ENCODE results near the gene TBX18.
A peak's percentile ranks its signal among the peaks of the same experiment; 100 is the strongest.

The TBX18 gene

DNA sequence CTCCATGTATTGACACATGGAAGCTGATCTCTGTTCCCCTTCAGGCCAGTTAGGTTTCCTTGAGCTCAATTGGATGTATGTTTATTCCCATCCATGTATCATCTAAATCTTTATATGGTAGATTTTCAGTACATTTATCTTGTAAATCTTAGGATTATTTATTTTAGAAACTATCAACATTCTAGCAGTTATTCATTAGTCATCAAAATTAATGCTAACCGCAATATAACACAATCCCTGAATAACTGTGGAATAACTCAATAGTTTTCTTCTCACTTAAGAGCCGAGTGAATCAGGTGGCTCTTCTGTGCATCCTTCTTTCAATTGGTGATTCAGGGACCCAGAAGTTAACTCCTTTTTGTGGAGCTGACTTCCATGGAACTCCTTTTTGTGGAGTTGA lies 15.5 kb upstream of the TBX18 start:
- H3K27ac ChIP-seq: no peak overlapping the region
- TF ChIP-seq, protein P1, sequence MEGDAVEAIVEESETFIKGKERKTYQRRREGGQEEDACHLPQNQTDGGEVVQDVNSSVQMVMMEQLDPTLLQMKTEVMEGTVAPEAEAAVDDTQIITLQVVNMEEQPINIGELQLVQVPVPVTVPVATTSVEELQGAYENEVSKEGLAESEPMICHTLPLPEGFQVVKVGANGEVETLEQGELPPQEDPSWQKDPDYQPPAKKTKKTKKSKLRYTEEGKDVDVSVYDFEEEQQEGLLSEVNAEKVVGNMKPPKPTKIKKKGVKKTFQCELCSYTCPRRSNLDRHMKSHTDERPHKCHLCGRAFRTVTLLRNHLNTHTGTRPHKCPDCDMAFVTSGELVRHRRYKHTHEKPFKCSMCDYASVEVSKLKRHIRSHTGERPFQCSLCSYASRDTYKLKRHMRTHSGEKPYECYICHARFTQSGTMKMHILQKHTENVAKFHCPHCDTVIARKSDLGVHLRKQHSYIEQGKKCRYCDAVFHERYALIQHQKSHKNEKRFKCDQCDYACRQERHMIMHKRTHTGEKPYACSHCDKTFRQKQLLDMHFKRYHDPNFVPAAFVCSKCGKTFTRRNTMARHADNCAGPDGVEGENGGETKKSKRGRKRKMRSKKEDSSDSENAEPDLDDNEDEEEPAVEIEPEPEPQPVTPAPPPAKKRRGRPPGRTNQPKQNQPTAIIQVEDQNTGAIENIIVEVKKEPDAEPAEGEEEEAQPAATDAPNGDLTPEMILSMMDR (conservative IDR thresholded peaks at IDR 0.05): no peak
- TF ChIP-seq ZFX (IDR thresholded peaks at IDR 0.05): no peak

DNA sequence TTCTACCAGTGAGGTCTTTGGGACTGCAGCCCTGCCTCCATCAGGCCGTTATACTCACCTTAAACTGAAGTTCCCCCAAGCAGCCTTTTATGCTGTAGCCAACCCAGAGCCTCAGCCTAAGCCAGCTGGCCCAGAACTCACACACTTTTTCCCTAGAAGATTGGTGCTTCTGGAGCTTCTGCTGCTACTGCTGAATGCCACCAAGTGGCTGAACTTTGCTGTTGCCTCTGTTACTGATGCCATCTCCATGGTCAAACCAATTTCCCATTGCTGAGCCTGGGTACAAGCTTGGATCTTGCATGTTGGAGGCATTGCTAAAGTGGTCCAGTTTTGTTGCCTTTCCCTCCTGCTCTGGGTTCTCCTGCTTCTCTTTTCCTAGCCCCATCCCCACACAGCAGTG lies 15.0 kb upstream of the TBX18 start:
- no peak overlapping the region for H3K27ac ChIP-seq
- TF ChIP-seq, protein P1 (conservative IDR thresholded peaks at IDR 0.05): no peak
- no peak for TF ChIP-seq ZFX (IDR thresholded peaks at IDR 0.05)

DNA sequence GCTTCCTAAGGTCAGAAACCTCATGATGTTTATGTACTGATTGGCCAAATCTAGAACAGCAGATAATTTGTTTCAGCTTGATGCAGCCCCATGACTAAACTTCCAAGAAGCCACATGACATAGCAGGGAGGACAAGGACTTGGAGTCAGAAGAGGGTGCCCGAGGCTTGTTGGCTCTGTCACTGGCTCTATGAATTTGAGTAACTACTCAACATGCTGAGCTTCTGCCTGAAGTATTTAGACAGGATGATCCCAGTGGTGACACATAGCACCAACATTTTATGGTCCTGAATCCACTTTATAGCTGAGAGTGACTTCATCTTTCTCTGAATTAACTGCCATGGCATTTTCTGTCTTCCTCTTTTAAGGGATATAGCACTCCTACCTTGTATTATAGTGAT lies 13.5 kb upstream of the TBX18 start:
- TF ChIP-seq ZFX (IDR thresholded peaks at IDR 0.05): no peak
- TF ChIP-seq, protein P1 (conservative IDR thresholded peaks at IDR 0.05): no peak

DNA sequence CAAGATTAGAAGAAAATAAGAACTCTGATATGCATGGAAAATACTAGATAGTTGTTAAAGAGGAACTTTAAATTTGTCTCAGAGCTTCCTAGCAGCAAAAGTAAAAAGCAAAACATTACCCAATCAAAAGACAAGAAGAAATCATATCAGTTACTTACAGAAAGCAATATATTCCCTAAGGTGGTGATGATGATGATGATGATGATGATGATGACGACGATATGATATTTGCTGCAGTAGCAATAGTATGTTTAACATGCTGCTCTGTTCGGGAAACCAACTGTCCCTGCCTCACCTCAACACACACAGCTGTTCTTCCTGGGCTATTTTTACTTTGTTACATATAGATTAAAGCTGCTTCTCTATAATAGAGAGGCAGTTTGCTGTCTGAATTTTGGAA lies 12.0 kb upstream of the TBX18 start:
- TF ChIP-seq, protein P1 (conservative IDR thresholded peaks at IDR 0.05): no peak
- no peak for TF ChIP-seq ZFX (IDR thresholded peaks at IDR 0.05)
- H3K27ac ChIP-seq: no peak overlapping the region

More for the DNA sequence above, 13.5 kb upstream of the TBX18 start:
- H3K27ac ChIP-seq: no peak overlapping the region

DNA sequence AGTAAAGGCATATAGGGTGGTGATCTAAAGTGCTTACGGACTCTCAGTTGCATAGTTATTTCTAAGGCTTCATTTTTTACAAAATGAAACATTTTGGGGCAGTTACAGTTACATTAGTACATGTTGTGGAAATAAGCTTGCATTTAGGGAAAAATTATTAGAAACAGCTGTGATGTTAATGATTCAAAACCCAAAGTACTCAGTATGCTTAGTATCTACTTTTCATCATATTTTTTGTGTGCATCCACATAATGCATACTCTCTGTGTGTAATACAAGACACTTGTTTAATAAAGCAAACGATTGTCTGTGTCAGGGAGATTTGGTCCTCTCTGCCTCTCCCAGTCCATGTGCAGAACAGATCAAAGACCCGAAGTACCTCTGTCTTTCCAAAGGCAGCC lies 11.4 kb upstream of the TBX18 start:
- H3K27ac ChIP-seq: no peak overlapping the region
- TF ChIP-seq, protein P1 (conservative IDR thresholded peaks at IDR 0.05): no peak
- no peak for TF ChIP-seq ZFX (IDR thresholded peaks at IDR 0.05)

DNA sequence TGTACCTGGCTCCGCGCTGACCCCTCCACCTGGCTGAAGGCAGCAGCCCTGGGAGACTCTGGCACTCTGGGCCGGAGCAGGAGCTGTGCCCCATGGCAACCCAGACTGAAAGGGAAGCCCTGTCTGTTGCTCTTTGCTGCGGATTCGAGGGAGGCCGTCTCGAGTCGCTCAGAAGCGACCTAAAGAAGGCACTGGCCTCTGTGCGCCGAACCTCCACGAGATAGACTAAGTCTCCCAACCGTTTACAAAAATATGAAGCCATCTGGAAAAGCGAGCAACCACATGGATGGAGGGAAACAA lies 10.5 kb upstream of the TBX18 start:
- TF ChIP-seq, protein P1 (conservative IDR thresholded peaks at IDR 0.05): peak; percentile 57
- no peak for TF ChIP-seq ZFX (IDR thresholded peaks at IDR 0.05)
- H3K27ac ChIP-seq: no peak overlapping the region

DNA sequence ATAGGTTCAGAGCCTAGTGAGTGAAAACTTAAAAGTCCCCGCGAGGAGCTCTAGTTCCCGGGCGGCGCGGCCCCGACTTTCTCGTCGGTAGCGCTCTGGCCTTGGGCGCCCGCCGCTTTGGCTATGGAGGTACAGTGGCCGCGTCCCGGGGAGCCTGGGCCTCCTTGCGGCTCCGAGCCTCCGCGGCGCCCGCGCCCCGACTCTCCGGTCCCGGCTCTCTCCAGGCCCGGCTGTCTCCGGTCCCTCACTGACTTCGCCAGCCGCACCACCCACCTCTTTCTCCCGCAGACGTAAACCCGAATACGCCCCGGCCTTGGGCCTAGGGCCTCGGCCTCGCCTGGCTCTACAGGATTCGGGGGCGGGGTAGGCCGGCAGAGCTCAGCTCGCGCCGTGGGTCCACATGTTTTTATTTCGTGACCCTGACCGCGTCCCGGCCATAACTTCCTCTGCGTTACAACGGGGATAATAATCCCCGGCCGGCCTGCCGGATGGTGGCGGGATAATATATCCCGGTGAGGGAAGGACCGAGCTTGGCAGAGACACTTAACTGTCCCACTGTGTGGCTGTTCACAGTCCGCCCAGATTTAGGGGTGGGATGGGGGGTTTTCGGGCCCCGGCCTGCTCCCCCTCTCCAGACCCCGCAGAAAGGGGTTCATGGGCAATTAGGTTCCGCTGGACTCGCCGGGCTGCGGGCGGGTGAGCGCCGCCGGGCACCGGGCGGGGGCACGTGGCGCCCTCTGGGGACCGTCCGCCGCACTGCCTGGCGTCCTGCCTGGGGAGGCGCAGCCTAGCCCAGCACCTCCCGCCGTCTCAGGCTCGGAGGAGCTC lies 10.0 kb upstream of the TBX18 start:
- H3K27ac ChIP-seq: no peak overlapping the region
- no peak for TF ChIP-seq ZFX (IDR thresholded peaks at IDR 0.05)
- TF ChIP-seq, protein P1 (conservative IDR thresholded peaks at IDR 0.05): peak; percentile 83

Measured in C4-2B (cell line).